Endothelial cell (in vitro differentiated cells): Measurements from ENCODE around the gene DLL4. TPM values are rescaled to one million over a fixed set of nuclear protein-coding genes. Genes with fewer than 3 reads are reported as not detected.
"Not testable (repeated sequence)": the region's sequence is repeated elsewhere in the genome, so short reads cannot be mapped to it uniquely, and the experiment has no call there.

ENCODE experiments used
- DNase-seq: peaks from one replicate; pipeline ENCODE4 v3.0.0; 2021; ENCODE audit warnings: low spot score
- H3K27ac Mint-ChIP-seq: one replicate; pipeline ENCODE4 v1.8.0; 2021; ENCODE audit warnings: mixed read lengths, inconsistent platforms; ENCODE audit not compliant: unreplicated experiment
- H3K27me3 Mint-ChIP-seq: one replicate; pipeline ENCODE4 v1.8.0; 2021; ENCODE audit warnings: mild to moderate bottlenecking, moderate library complexity, mixed read lengths, inconsistent platforms; ENCODE audit not compliant: unreplicated experiment
- H3K36me3 Mint-ChIP-seq: one replicate; pipeline ENCODE4 v1.8.0; 2021; ENCODE audit warnings: mild to moderate bottlenecking, low read depth, mixed read lengths, inconsistent platforms; ENCODE audit not compliant: unreplicated experiment
- H3K4me1 Mint-ChIP-seq: one replicate; pipeline ENCODE4 v1.8.0; 2021; ENCODE audit warnings: mild to moderate bottlenecking, mixed read lengths, inconsistent platforms; ENCODE audit not compliant: unreplicated experiment
- H3K4me3 Mint-ChIP-seq: one replicate; pipeline ENCODE4 v1.8.0; 2021; ENCODE audit warnings: mild to moderate bottlenecking, mixed read lengths, inconsistent platforms; ENCODE audit not compliant: unreplicated experiment
- H3K9me3 Mint-ChIP-seq: one replicate; pipeline ENCODE4 v1.8.0; 2021; ENCODE audit warnings: mixed read lengths, inconsistent platforms; ENCODE audit not compliant: unreplicated experiment
- CTCF ChIP-seq: fragments of 200-600 bp; sonication (generic); IDR thresholded peaks from one replicate; pipeline ENCODE4 v1.5.0; 2021; ENCODE audit warnings: antibody characterized with exemption; ENCODE audit not compliant: unreplicated experiment
- total RNA-seq: library from RNA; stranded (reverse); fragmentation: NEBNext Ultra II Directional; extraction: Animal tissue kit (Norgen Biotek cat#: 25700); gene quantifications from one replicate; pipeline ENCODE4 v1.2.1, GENCODE V29; 2021; ENCODE audit not compliant: unreplicated experiment

DLL4 gene
- total RNA-seq, 1 donor from 2014 or later = 257 TPM

- no peak for DNase-seq
- H3K27ac Mint-ChIP-seq = peak overlapping the region; percentile 24
- H3K4me1 Mint-ChIP-seq = peaks cover 29% of the 10 kb centered on the region
- peaks cover 19% of the 10 kb centered on the region for H3K27me3 Mint-ChIP-seq
- H3K36me3 Mint-ChIP-seq = peaks cover 16% of the 10 kb centered on the region
- TF ChIP-seq CTCF = no peak
- H3K9me3 Mint-ChIP-seq = no peaks in the 10 kb centered on the region
- peak overlapping the region; percentile 28 for H3K4me3 Mint-ChIP-seq
These were observed 29.6 kb downstream of the DLL4 start for GRCh38 chr15:40958723-40959122.

GRCh38 chr15:40959331-40960141 lies 30.4 kb downstream of the DLL4 start:
- H3K27me3 Mint-ChIP-seq = peaks cover 19% of the 10 kb centered on the region
- H3K4me1 Mint-ChIP-seq = peaks cover 21% of the 10 kb centered on the region
- DNase-seq = no peak
- H3K27ac Mint-ChIP-seq = peak overlapping the region; percentile 17
- no peak for TF ChIP-seq CTCF
- no peaks in the 10 kb centered on the region for H3K9me3 Mint-ChIP-seq
- peaks cover 16% of the 10 kb centered on the region for H3K36me3 Mint-ChIP-seq
- H3K4me3 Mint-ChIP-seq = peak overlapping the region; percentile 32

GRCh38 chr15:40960151-40960885 lies 31.2 kb downstream of the DLL4 start:
- Mint-ChIP-seq H3K9me3 (no peaks in the 10 kb centered on the region), H3K4me1 (peaks cover 20% of the 10 kb centered on the region), H3K27me3 (peaks cover 19% of the 10 kb centered on the region), H3K27ac (peak overlapping the region; percentile 17), H3K4me3 (peak overlapping the region; percentile 32), H3K36me3 (peaks cover 18% of the 10 kb centered on the region)
- no peak for DNase-seq
- TF ChIP-seq CTCF = no peak

GRCh38 chr15:40960925-40961324 lies 31.8 kb downstream of the DLL4 start:
- Mint-ChIP-seq H3K4me3 (no peak overlapping the region), H3K27me3 (peaks cover 19% of the 10 kb centered on the region), H3K4me1 (peaks cover 20% of the 10 kb centered on the region), H3K27ac (no peak overlapping the region), H3K36me3 (peaks cover 19% of the 10 kb centered on the region), H3K9me3 (no peaks in the 10 kb centered on the region)
- TF ChIP-seq CTCF = no peak
- DNase-seq = no peak

GRCh38 chr15:40961740-40962139 lies 32.6 kb downstream of the DLL4 start:
- not testable (repeated sequence) for H3K27ac Mint-ChIP-seq, DNase-seq, H3K9me3 Mint-ChIP-seq, H3K4me3 Mint-ChIP-seq
- H3K4me1 Mint-ChIP-seq = peaks cover 20% of the 10 kb centered on the region
- H3K27me3 Mint-ChIP-seq = peaks cover 17% of the 10 kb centered on the region
- H3K36me3 Mint-ChIP-seq = peaks cover 14% of the 10 kb centered on the region

- H3K4me3 Mint-ChIP-seq, DNase-seq, H3K9me3 Mint-ChIP-seq: not testable (repeated sequence)
- Mint-ChIP-seq H3K4me1 (peaks cover 20% of the 10 kb centered on the region), H3K36me3 (peaks cover 14% of the 10 kb centered on the region), H3K27me3 (peaks cover 17% of the 10 kb centered on the region), H3K27ac (peak overlapping the region; percentile 5)
These were observed 33.2 kb downstream of the DLL4 start for GRCh38 chr15:40962317-40962716.
